ENCODE results near the gene MPND.

- TF ChIP-seq GATA2 (IDR thresholded peaks at IDR 0.05; ENCODE audit: low read depth, low read length) (no peak), GATA3 (IDR thresholded peaks at IDR 0.05; ENCODE audit: low read depth, low read length) (no peak)
Observed at GRCh38 chr19:4402171-4403004, 59.0 kb downstream of the MPND start, which contains the start of gene CHAF1A.
